GM18517 (cell line): Measurements from ENCODE around the gene CNST.
"Not testable (repeated sequence)": the region's sequence is repeated elsewhere in the genome, so short reads cannot be mapped to it uniquely, and the experiment has no call there.

ENCODE experiments used
- ATAC-seq: cut with Tn5 transposase; IDR thresholded peaks from one replicate; pipeline ENCODE4 v1.9.1; 2021; ENCODE audit warnings: mild to moderate bottlenecking, moderate library complexity; ENCODE audit not compliant: unreplicated experiment

CNST gene

GRCh38 chr1:246618240-246618808 lies 52.1 kb downstream of the CNST start:
- no peak for ATAC-seq

DNA sequence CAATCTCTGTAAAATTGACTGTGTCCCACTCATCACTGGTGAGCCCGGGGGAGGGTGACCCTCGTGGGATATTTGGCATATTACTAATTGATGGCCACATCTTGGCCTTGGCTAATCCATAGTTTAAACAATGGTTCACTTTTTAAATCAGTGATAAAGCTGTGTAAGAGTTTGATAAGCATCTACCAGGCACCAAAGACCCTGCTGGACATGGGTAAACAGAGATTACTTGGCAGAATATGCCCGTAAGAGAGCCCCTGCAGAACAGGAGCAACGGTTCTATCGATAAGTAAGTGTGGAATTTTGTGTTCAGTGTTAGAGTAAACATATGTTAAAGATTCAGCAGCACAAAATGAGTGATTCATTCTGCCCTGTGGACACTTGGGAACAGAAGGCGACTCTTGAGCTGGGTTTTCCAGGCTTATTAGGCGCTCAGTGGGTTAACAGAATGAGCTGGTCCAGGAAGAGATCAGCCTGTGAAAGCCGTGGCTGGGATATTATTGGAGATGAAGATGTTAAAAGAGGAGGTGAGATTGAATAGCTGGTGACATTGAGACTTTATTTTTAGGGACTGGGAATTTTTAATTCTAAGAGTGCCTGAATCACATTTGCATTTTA lies 55.9 kb downstream of the CNST start:
- ATAC-seq: no peak

- no peak for ATAC-seq
These were observed 57.8 kb downstream of the CNST start for GRCh38 chr1:246624091-246624490.

DNA sequence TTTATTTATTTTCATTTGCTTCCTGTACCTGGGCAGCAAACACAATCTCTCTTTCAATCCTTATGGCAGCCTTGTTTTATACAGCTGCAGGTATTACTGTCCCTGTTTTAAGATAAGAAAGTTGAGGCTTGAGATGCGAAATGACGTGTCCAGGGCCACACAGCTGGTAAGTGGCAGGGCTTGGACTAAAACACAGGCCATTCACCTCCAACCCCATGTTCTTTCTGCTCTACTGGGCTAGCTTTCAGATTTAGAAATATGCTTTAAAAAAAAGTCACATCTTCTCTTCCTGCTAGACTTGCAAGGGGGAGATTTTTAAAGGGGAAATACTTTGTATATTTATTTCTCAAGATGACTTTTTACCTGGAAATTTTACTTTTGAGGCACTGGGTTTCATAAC lies 62.8 kb downstream of the CNST start:
- ATAC-seq: peak; percentile 94

DNA sequence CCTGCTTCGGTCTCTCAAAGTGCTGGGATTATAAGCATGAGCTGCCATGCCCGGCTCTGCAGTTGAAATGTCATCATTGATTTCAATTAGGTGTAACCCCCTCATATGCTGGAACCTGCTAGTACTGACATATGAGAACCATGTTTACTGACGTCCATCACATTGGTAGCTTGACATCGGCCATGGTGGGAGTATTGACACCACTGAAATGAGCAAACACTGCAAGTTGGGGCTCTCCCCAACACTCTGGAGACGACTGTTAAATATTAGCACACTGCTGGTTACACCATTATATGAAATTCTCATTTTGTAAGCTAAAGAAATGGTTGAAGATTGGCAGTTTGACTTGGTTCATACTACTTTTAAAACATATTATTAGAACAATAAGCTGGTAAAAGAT lies 63.7 kb downstream of the CNST start:
- peak; percentile 40 for ATAC-seq

DNA sequence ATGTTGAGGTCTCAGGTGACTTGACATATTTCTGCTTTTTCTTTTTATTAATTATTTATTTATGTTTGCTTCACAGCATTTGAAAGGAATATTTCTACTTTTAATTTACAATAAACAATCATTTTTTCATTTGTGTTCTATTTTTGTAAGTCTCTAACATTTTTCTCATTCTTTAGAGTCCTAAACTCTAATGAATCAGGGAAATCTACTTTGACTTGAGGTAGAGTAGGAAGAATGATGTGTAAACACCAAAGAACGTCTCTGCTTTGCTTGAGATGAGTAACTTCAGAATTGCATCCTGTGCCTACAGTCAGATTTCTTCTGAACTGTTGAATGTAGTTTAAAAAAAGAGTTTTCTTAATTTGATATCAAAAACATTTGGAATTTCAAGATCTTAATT lies 65.2 kb downstream of the CNST start:
- no peak for ATAC-seq

GRCh38 chr1:246632281-246633168 lies 66.3 kb downstream of the CNST start:
- no peak for ATAC-seq

GRCh38 chr1:246634659-246635058 lies 68.4 kb downstream of the CNST start:
- ATAC-seq: not testable (repeated sequence)

DNA sequence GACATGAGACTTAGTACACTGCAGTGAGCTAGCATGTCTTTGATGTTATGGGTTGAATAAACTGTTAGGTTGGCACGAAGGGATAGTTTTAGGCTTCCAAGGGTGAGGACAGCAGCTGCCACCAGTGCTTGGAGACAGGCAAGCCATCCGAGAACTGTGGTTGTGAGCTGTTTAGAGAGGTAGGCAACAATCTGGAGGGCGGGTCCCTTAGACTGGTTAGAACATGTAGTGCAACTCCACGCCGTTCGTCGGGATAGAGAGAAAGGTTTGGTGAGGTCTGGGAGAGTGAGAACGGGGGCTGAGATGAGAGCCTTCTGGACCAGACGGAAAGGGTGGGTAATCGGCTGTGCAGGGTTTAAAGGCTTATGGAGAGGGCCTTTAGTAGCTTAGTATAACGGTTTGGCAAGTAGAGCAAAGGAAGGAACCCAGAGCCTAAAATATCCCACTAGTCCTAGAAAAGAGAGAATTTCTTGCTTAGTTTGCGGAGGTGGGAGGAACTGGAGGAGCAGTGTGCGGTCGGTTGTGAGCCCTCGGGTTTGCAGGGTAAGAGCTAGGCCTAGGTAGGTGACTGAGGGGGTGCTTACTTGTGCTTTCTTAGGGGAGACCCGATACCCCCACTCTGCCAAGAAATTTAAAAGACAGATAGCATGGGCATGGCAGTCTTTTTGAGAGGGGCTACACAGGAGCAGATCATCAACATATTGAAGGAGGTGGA lies 72.8 kb downstream of the CNST start:
- no peak for ATAC-seq

GRCh38 chr1:246639732-246640131 lies 73.5 kb downstream of the CNST start:
- no peak for ATAC-seq

DNA sequence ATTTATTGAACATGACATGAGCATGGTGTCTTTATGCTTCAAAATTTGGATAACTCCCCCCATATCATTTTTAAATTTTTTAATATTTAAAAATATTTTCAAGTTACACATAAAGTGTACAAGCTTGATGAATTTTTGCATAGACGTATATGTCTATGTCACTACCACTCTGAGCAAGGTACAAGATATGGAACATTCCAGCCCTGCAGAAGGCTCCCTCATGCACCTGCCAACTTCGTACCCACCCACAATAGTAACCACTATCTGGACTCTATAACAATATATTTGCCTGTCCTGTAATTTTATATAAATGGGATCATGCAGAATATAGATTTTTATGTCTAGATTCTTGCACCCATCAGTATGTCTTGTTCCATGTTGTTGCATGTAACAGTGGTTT lies 74.5 kb downstream of the CNST start:
- no peak for ATAC-seq

- ATAC-seq: no peak
These were observed 75.1 kb downstream of the CNST start for GRCh38 chr1:246641394-246641793.

GRCh38 chr1:246642719-246643118 lies 76.5 kb downstream of the CNST start:
- ATAC-seq: no peak

- ATAC-seq: no peak
These were observed 80.9 kb downstream of the CNST start for GRCh38 chr1:246647113-246647512.

DNA sequence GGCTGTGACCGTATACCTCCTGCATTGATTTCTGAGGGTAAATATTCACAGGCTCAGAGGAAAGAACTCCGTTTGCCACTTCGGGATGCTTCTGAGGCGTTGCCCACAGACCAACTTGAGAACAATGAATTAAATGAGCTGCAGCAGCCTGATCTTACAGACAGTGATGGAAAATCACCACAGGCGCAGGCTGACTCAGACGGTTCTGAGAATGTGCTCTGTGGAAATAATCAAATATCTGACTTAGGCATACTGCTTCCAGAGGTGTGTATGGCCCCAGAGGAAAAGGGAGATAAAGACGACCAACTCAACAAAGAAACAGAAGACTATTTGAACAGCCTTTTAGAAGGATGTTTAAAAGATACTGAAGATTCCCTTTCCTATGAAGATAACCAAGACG lies 81.3 kb downstream of the CNST start:
- ATAC-seq: no peak

GRCh38 chr1:246651012-246651695 lies 84.9 kb downstream of the CNST start:
- no peak for ATAC-seq

GRCh38 chr1:246658567-246658966 lies 92.3 kb downstream of the CNST start:
- ATAC-seq: no peak

DNA sequence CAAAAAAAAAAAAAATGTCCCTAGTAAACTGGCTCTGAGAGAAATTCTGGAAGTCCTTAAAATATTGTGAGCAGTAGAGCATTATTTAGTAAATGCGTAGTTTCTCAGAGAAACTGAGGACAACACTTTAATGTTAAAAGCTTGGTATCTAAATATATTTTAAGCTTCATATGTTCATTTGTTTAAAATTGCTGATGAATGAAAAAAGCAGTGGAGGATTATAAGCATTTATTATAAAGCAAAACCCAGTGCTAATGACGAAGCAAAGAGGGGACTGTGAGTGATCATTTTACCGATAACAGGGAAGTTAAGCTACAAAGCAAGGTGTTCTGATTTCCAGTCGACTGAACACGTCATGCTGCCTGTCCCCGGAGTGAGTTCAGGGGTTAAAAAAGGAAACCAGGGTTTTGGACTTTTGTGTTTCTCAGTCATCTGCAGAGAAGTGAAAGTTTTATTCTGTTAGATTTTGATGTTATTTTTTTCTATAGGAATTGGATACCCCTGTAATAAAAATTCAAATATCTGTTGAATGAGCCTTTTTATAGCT lies 93.4 kb downstream of the CNST start:
- ATAC-seq: no peak

GRCh38 chr1:246661451-246661850 lies 95.2 kb downstream of the CNST start:
- no peak for ATAC-seq

DNA sequence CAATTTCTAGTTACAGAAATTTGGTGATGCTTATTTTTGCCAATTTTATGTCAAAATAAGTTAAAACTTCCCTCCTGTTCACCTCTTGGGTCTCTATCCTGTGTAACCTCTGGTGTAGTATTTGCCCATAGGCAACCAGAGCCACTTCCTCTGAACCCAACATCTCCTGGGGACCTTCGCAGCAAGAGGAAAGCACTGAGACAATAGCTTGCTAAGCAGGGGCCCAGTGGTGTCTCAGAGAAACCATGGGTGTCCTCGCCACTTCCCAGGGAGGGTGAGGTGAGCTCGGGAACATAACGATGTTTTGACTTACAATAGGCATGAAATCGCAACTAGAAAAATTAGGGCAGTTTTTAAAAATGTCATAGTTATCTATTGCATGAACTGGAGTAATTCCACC lies 101.5 kb downstream of the CNST start:
- ATAC-seq: no peak

GRCh38 chr1:246669659-246670058 lies 103.4 kb downstream of the CNST start:
- no peak for ATAC-seq
